Endodermal cell (in vitro differentiated cells): ENCODE measurements around the gene DDN. TPM values are rescaled to one million over a fixed set of nuclear protein-coding genes. Genes with fewer than 3 reads are reported as not detected.
A peak's percentile ranks its signal among the peaks of the same experiment; 100 is the strongest.

Source experiments
- DNase-seq: peaks from one replicate; pipeline ENCODE4 v3.0.0-alpha.2; 2017
- H3K27ac ChIP-seq: 2 replicates; pipeline ENCODE4 v1.5.1; 2013; ENCODE audit warnings: mild to moderate bottlenecking, low read depth, low read length, moderate library complexity
- H3K27me3 ChIP-seq: 2 replicates; pipeline ENCODE4 v1.6.1; 2013; ENCODE audit warnings: mild to moderate bottlenecking, low read length, moderate library complexity; ENCODE audit not compliant: insufficient read depth, control insufficient read depth, poor library complexity, severe bottlenecking
- H3K36me3 ChIP-seq: 2 replicates; pipeline ENCODE4 v1.7.0; 2013; ENCODE audit warnings: mild to moderate bottlenecking, low read length, moderate library complexity; ENCODE audit not compliant: control insufficient read depth, insufficient read depth
- H3K4me1 ChIP-seq: one replicate; pipeline ENCODE4 v1.7.0; 2013; ENCODE audit warnings: low read length; ENCODE audit not compliant: control insufficient read depth, insufficient read depth
- H3K4me3 ChIP-seq: 2 replicates; pipeline ENCODE4 v1.5.1; 2013; ENCODE audit warnings: mild to moderate bottlenecking, low read length, moderate library complexity
- H3K9ac ChIP-seq: 2 replicates; pipeline ENCODE4 v1.6.1; 2013; ENCODE audit warnings: mild to moderate bottlenecking, low read length, moderate library complexity; ENCODE audit not compliant: poor library complexity, severe bottlenecking; ENCODE audit errors: extremely low read depth
- H3K9me3 ChIP-seq: 2 replicates; pipeline ENCODE4 v1.6.1; 2013; ENCODE audit warnings: mild to moderate bottlenecking, low read length, moderate library complexity; ENCODE audit not compliant: control insufficient read depth
- H3K27ac Mint-ChIP-seq: 2 replicates; pipeline ENCODE4 v1.8.0; 2020; ENCODE audit warnings: mixed read lengths
- H3K27me3 Mint-ChIP-seq: 2 replicates; pipeline ENCODE4 v1.8.0; 2021; ENCODE audit warnings: mild to moderate bottlenecking, mixed read lengths; ENCODE audit not compliant: insufficient read depth
- H3K36me3 Mint-ChIP-seq: 2 replicates; pipeline ENCODE4 v1.8.0; 2020; ENCODE audit warnings: low read depth, mixed read lengths
- H3K4me1 Mint-ChIP-seq: 2 replicates; pipeline ENCODE4 v1.8.0; 2020; ENCODE audit warnings: mixed read lengths
- H3K4me3 Mint-ChIP-seq: 2 replicates; pipeline ENCODE4 v1.8.0; 2020; ENCODE audit warnings: mild to moderate bottlenecking, moderate library complexity, mixed read lengths
- H3K9me3 Mint-ChIP-seq: 2 replicates; pipeline ENCODE4 v1.8.0; 2020; ENCODE audit warnings: mild to moderate bottlenecking, mixed read lengths
- CTCF ChIP-seq: fragments of 200-600 bp; sonication (generic); conservative IDR thresholded peaks from 2 replicates; pipeline ENCODE4 v1.5.0; 2021; ENCODE audit warnings: antibody characterized with exemption, mild to moderate bottlenecking
- WGBS, 2 experiments: methylation state at CpG; one replicate each; pipeline versions ENCODE4 v1.1.5 to v1.1.7; 2013; ENCODE audit warnings: missing lambda C conversion rate in 2 of 2, mixed read lengths in 1 of 2; ENCODE audit not compliant: insufficient coverage in 1 of 2, insufficient read length in 1 of 2; 5-methylcytosine and 5-hydroxymethylcytosine counted together
- total RNA-seq, 2 donors: library from RNA; stranded (reverse); fragmentation: NEBNext Ultra II Directional in 1 of 2; extraction: Animal tissue kit (Norgen Biotek cat#: 25700) in 1 of 2; gene quantifications; 2 replicates in 1 of 2; 3 replicates in 1 of 2; pipeline ENCODE4 v1.2.1, GENCODE V29; 2021

Gene DDN
- total RNA-seq, 2 donors from 2014 or later = 0.31 to 0.33 TPM

GRCh38 chr12:48985475-48985897, 13.7 kb downstream of the DDN start:
- peaks cover 90% of the 10 kb centered on the region for H3K27me3 Mint-ChIP-seq
- DNase-seq = peak; percentile 53
- Histone ChIP-seq H3K9me3 (no peaks in the 10 kb centered on the region), H3K9ac (no peak overlapping the region), H3K4me1 (peaks cover 5% of the 10 kb centered on the region), H3K27me3 (peaks cover 87% of the 10 kb centered on the region), H3K36me3 (no peaks in the 10 kb centered on the region), H3K27ac (no peak overlapping the region), H3K4me3 (no peak overlapping the region)
- no peaks in the 10 kb centered on the region for H3K9me3 Mint-ChIP-seq
- H3K36me3 Mint-ChIP-seq = no peaks in the 10 kb centered on the region
- no peak overlapping the region for H3K27ac Mint-ChIP-seq
- no peak for TF ChIP-seq CTCF
- no peak overlapping the region for H3K4me3 Mint-ChIP-seq
- peaks cover 18% of the 10 kb centered on the region for H3K4me1 Mint-ChIP-seq
- WGBS, 2 experiments = 58% methylated on average over 8 of the region's 10 CpGs; no CpG with 5 or more reads in 1 of the 2 experiments

GRCh38 chr12:48982397-48983080, 16.6 kb downstream of the DDN start:
- no peaks in the 10 kb centered on the region for H3K9me3 ChIP-seq
- peaks cover 97% of the 10 kb centered on the region for H3K27me3 Mint-ChIP-seq
- WGBS, 2 experiments = 71 to 91% methylated on average over 3 to 6 of the region's 6 CpGs
- H3K4me3 ChIP-seq = no peak overlapping the region
- no peak overlapping the region for H3K27ac Mint-ChIP-seq
- no peak overlapping the region for H3K4me3 Mint-ChIP-seq
- TF ChIP-seq CTCF = no peak
- H3K27me3 ChIP-seq = peaks cover 93% of the 10 kb centered on the region
- H3K27ac ChIP-seq = no peak overlapping the region
- H3K9ac ChIP-seq = no peak overlapping the region
- peaks cover 27% of the 10 kb centered on the region for H3K4me1 Mint-ChIP-seq
- H3K36me3 ChIP-seq = no peaks in the 10 kb centered on the region
- H3K9me3 Mint-ChIP-seq = no peaks in the 10 kb centered on the region
- DNase-seq = peak; percentile 31
- H3K36me3 Mint-ChIP-seq = no peaks in the 10 kb centered on the region
- H3K4me1 ChIP-seq = peaks cover 12% of the 10 kb centered on the region

- Histone ChIP-seq H3K27me3 (peaks cover 98% of the 10 kb centered on the region), H3K4me1 (peaks cover 8% of the 10 kb centered on the region), H3K9ac (no peak overlapping the region), H3K27ac (no peak overlapping the region), H3K36me3 (no peaks in the 10 kb centered on the region), H3K4me3 (peak overlapping the region; percentile 71), H3K9me3 (no peaks in the 10 kb centered on the region)
- peaks cover 23% of the 10 kb centered on the region for H3K4me1 Mint-ChIP-seq
- peak overlapping the region; percentile 49 for H3K4me3 Mint-ChIP-seq
- no peaks in the 10 kb centered on the region for H3K9me3 Mint-ChIP-seq
- H3K27ac Mint-ChIP-seq = no peak overlapping the region
- no peaks in the 10 kb centered on the region for H3K36me3 Mint-ChIP-seq
- peak; percentile 66 for DNase-seq
- TF ChIP-seq CTCF = no peak
- peaks cover 97% of the 10 kb centered on the region for H3K27me3 Mint-ChIP-seq
- WGBS, 2 experiments = 13 to 17% methylated on average over 3 to 13 of the region's 13 CpGs
Measured at GRCh38 chr12:48981757-48982157, 17.4 kb downstream of the DDN start.
